Iris pigment epithelial cell (primary cell): ENCODE measurements around the gene SCAI.
A peak's percentile ranks its signal among the peaks of the same experiment; 100 is the strongest.
"Not testable (repeated sequence)": the region's sequence is repeated elsewhere in the genome, so short reads cannot be mapped to it uniquely, and the experiment has no call there.

Source experiments
- DNase-seq: peaks from one replicate; pipeline ENCODE4 v3.0.0-alpha.2; 2011; ENCODE audit warnings: low read depth

Gene SCAI

GRCh38 chr9:125143377-125144090 is at the start of gene SCAI:
Gene SCAI, minus strand, starts transcription at chr9:125143528. Its CDS starts 91 bp downstream, at chr9:125143437.
- peak; percentile 99 for DNase-seq

GRCh38 chr9:125190361-125190801 is 47.1 kb upstream of the SCAI start:
- peak; percentile 9 for DNase-seq

- DNase-seq: peak; percentile 98
These were observed 46.3 kb upstream of the SCAI start, which contains the start of gene PPP6C for GRCh38 chr9:125189361-125190289. Gene PPP6C, minus strand, starts transcription at chr9:125189803. Its CDS starts 85 bp downstream, at chr9:125189718.

GRCh38 chr9:125189011-125189360 is 45.7 kb upstream of the SCAI start:
- no peak for DNase-seq

- DNase-seq: no peak
These were observed 40.2 kb upstream of the SCAI start for GRCh38 chr9:125183561-125183960.

- DNase-seq: no peak
These were observed 39.7 kb upstream of the SCAI start for GRCh38 chr9:125183054-125183453.

- DNase-seq: not testable (repeated sequence)
These were observed 38.4 kb upstream of the SCAI start for GRCh38 chr9:125181756-125182155.

GRCh38 chr9:125180876-125181275 is 37.5 kb upstream of the SCAI start:
- DNase-seq: no peak

- not testable (repeated sequence) for DNase-seq
These were observed 36.4 kb upstream of the SCAI start for GRCh38 chr9:125179776-125180175.

- no peak for DNase-seq
These were observed 34.6 kb upstream of the SCAI start for GRCh38 chr9:125177888-125178287.

GRCh38 chr9:125176636-125177035 is 33.3 kb upstream of the SCAI start:
- no peak for DNase-seq

- DNase-seq: peak; percentile 77
These were observed 28.9 kb upstream of the SCAI start for GRCh38 chr9:125172031-125172755.

GRCh38 chr9:125169895-125170294 is 26.6 kb upstream of the SCAI start:
- peak; percentile 28 for DNase-seq

GRCh38 chr9:125166762-125167161 is 23.4 kb upstream of the SCAI start:
- no peak for DNase-seq

- DNase-seq: not testable (repeated sequence)
These were observed 19.6 kb upstream of the SCAI start for GRCh38 chr9:125162891-125163290.

- peak; percentile 69 for DNase-seq
These were observed 18.1 kb upstream of the SCAI start for GRCh38 chr9:125161284-125161918.

- DNase-seq: no peak
These were observed 17.4 kb upstream of the SCAI start for GRCh38 chr9:125160750-125161149.

- no peak for DNase-seq
These were observed 13.2 kb upstream of the SCAI start for GRCh38 chr9:125156551-125156950.

GRCh38 chr9:125153712-125154367 is 10.5 kb upstream of the SCAI start:
- DNase-seq: no peak

- DNase-seq: no peak
These were observed 8.4 kb upstream of the SCAI start for GRCh38 chr9:125151730-125152129.
